H1 (cell line): ENCODE data around the gene PPP1R27. TPM values are rescaled to one million over a fixed set of nuclear protein-coding genes. Genes with fewer than 3 reads are reported as not detected.

Source experiments
- CTCF ChIA-PET: fragments of 300-600 bp; sonication (Branson Sonifier 250); formaldehyde crosslinking; loops from one replicate; lab custom pipeline; 2021; ENCODE audit not compliant: partially characterized antibody; lab: Charles Lee
- POLR2A ChIA-PET: fragments of 300-600 bp; sonication (Branson Sonifier 250); formaldehyde crosslinking; loops from one replicate; lab custom pipeline; 2021; ENCODE audit warnings: inconsistent platforms; ENCODE audit not compliant: partially characterized antibody; lab: Charles Lee
- DNase-seq, 2 experiments: peaks; one replicate each; pipeline versions ENCODE4 v3.0.0 to v3.0.0-alpha.2; 2010 to 2022; ENCODE audit warnings: low spot score in 2 of 2, low read depth in 1 of 2, mixed read lengths in 1 of 2
- FAIRE-seq: peaks from 2 replicates; lab custom pipeline; 2011; peaks lifted over from hg19 to GRCh38; lab: Jason Lieb, UNC
- H2AFZ ChIP-seq: 2 replicates; pipeline ENCODE4 v1.8.1; 2012; ENCODE audit warnings: low read length, inconsistent platforms
- H2AK5ac ChIP-seq: 2 replicates; pipeline ENCODE4 v1.6.1; 2013; ENCODE audit warnings: low read depth, low read length
- H2BK120ac ChIP-seq: replicated peaks from 2 replicates; pipeline ENCODE3; 2013; ENCODE audit warnings: low read depth, low read length, inconsistent platforms
- H2BK12ac ChIP-seq: 2 replicates; pipeline ENCODE4 v1.6.1; 2013; ENCODE audit warnings: low read depth, low read length
- H2BK15ac ChIP-seq: 2 replicates; pipeline ENCODE4 v1.6.1; 2013; ENCODE audit warnings: low read length
- H2BK20ac ChIP-seq: 2 replicates; pipeline ENCODE4 v1.6.1; 2013; ENCODE audit warnings: low read length
- H2BK5ac ChIP-seq: 2 replicates; pipeline ENCODE4 v1.6.1; 2013; ENCODE audit warnings: low read depth, low read length
- H3K14ac ChIP-seq: 2 replicates; pipeline ENCODE4 v1.6.1; 2013; ENCODE audit warnings: inconsistent platforms; ENCODE audit not compliant: insufficient read length
- H3K18ac ChIP-seq: 2 replicates; pipeline ENCODE4 v1.6.1; 2013; ENCODE audit warnings: low read length; ENCODE audit errors: extremely low read depth
- H3K23ac ChIP-seq: 2 replicates; pipeline ENCODE4 v1.6.1; 2013; ENCODE audit warnings: inconsistent platforms; ENCODE audit not compliant: insufficient read length
- H3K23me2 ChIP-seq: 2 replicates; pipeline ENCODE4 v1.6.1; 2013; ENCODE audit warnings: low read depth, low read length
- H3K27ac ChIP-seq: 2 replicates; pipeline ENCODE4 v1.6.1; 2011; ENCODE audit warnings: low read depth, low read length, inconsistent platforms
- H3K27me3 ChIP-seq, 4 experiments: replicated peaks in 1 of 4; 1 replicate in 1 of 4; 2 replicates in 3 of 4; pipeline versions ENCODE4 v1.6.1 to v1.8.1; 2011 to 2013; ENCODE audit warnings: low read length in 3 of 4, mild to moderate bottlenecking in 3 of 4, inconsistent platforms in 2 of 4, mixed read lengths in 2 of 4, moderate library complexity in 1 of 4; ENCODE audit not compliant: control insufficient read depth in 3 of 4, insufficient read depth in 3 of 4; ENCODE audit errors: extremely low read depth in 1 of 4
- H3K36me3 ChIP-seq, 4 experiments: 2 replicates each; pipeline versions ENCODE4 v1.6.1 to v1.8.1; 2011 to 2013; ENCODE audit warnings: mild to moderate bottlenecking in 4 of 4, low read length in 3 of 4, moderate library complexity in 2 of 4, control low read depth in 1 of 4, inconsistent platforms in 1 of 4; ENCODE audit not compliant: insufficient read depth in 4 of 4, control insufficient read depth in 2 of 4
- H3K4ac ChIP-seq: replicated peaks from 2 replicates; pipeline ENCODE3; 2013; ENCODE audit warnings: low read length, low read depth, mixed read lengths, inconsistent platforms; ENCODE audit not compliant: insufficient read length
- H3K4me1 ChIP-seq, 4 experiments: replicated peaks in 1 of 4; 1 replicate in 1 of 4; 2 replicates in 3 of 4; pipeline versions ENCODE4 v1.6.1 to v1.8.1; 2011 to 2013; ENCODE audit warnings: low read length in 3 of 4, inconsistent platforms in 2 of 4, mixed read lengths in 1 of 4; ENCODE audit not compliant: insufficient read depth in 4 of 4, control insufficient read depth in 3 of 4
- H3K4me2 ChIP-seq, 2 experiments: 2 replicates each; pipeline versions ENCODE4 v1.6.1 to v1.8.1; 2011 to 2013; ENCODE audit warnings: low read depth in 2 of 2, low read length in 2 of 2, control low read depth in 1 of 2, inconsistent platforms in 1 of 2, mild to moderate bottlenecking in 1 of 2; ENCODE audit not compliant: insufficient read depth in 1 of 2
- H3K4me3 ChIP-seq, 4 experiments: fragments of 200-600, 300-600 bp in 1 of 4; sonication (generic), shearing (Covaris generic), sonication (Bioruptor Twin) in 1 of 4; 2 replicates each; pipeline versions ENCODE4 v1.5.1 to v1.8.1; 2011 to 2016; ENCODE audit warnings: low read length in 4 of 4, low read depth in 3 of 4, control low read depth in 2 of 4, inconsistent platforms in 2 of 4, mild to moderate bottlenecking in 2 of 4, mixed read lengths in 1 of 4, moderate library complexity in 1 of 4; ENCODE audit not compliant: insufficient read depth in 2 of 4; ENCODE audit errors: extremely low read depth in 1 of 4
- H3K56ac ChIP-seq: replicated peaks from 2 replicates; pipeline ENCODE3; 2013; ENCODE audit warnings: low read depth, mild to moderate bottlenecking, mixed read lengths, low read length, inconsistent platforms; ENCODE audit not compliant: insufficient read length
- H3K79me1 ChIP-seq: 2 replicates; pipeline ENCODE4 v1.6.1; 2013; ENCODE audit warnings: low read depth, low read length, control low read depth
- H3K79me2 ChIP-seq, 2 experiments: 2 replicates each; pipeline versions ENCODE4 v1.6.1 to v1.8.1; 2012 to 2013; ENCODE audit warnings: low read length in 2 of 2, mild to moderate bottlenecking in 2 of 2, inconsistent platforms in 1 of 2; ENCODE audit not compliant: insufficient read depth in 2 of 2, control insufficient read depth in 1 of 2
- H3K9ac ChIP-seq, 4 experiments: replicated peaks in 1 of 4; 1 replicate in 1 of 4; 2 replicates in 3 of 4; pipeline versions ENCODE4 v1.6.1 to v1.8.1; 2011 to 2013; ENCODE audit warnings: low read depth in 3 of 4, low read length in 3 of 4, control low read depth in 2 of 4, mild to moderate bottlenecking in 2 of 4, moderate library complexity in 2 of 4, inconsistent platforms in 1 of 4; ENCODE audit errors: extremely low read depth in 1 of 4
- H3K9me3 ChIP-seq, 2 experiments: 2 replicates each; pipeline versions ENCODE4 v1.6.1 to v1.8.1; 2012 to 2013; ENCODE audit warnings: mild to moderate bottlenecking in 2 of 2, moderate library complexity in 2 of 2, control low read depth in 1 of 2, inconsistent platforms in 1 of 2, low read depth in 1 of 2, low read length in 1 of 2, mixed read lengths in 1 of 2; ENCODE audit not compliant: insufficient read depth in 2 of 2
- H4K20me1 ChIP-seq, 2 experiments: replicated peaks in 1 of 2; 2 replicates each; pipeline versions ENCODE3 to v1.8.1; 2011 to 2013; ENCODE audit warnings: inconsistent platforms in 2 of 2, low read length in 2 of 2, mild to moderate bottlenecking in 1 of 2; ENCODE audit not compliant: insufficient read depth in 2 of 2, control insufficient read depth in 1 of 2
- H4K5ac ChIP-seq: 2 replicates; pipeline ENCODE4 v1.6.1; 2013; ENCODE audit warnings: low read length, low read depth, mixed read lengths, inconsistent platforms; ENCODE audit not compliant: insufficient read length
- H4K8ac ChIP-seq: 2 replicates; pipeline ENCODE4 v1.8.0; 2013; ENCODE audit warnings: mild to moderate bottlenecking, moderate library complexity, low read length, inconsistent platforms; ENCODE audit not compliant: insufficient read depth; ENCODE audit errors: extremely low read depth
- H4K91ac ChIP-seq: replicated peaks from 2 replicates; pipeline ENCODE3; 2013; ENCODE audit warnings: low read length, mixed read lengths, inconsistent platforms; ENCODE audit not compliant: insufficient read length
- GTF2F1 ChIP-seq: IDR thresholded peaks from 2 replicates; pipeline ENCODE4 v1.6.1; 2012; ENCODE audit warnings: low read depth, low read length, improper control_type of control experiment, borderline replicate concordance
- RFX5 ChIP-seq: IDR thresholded peaks from 2 replicates; pipeline ENCODE4 v1.6.1; 2011; ENCODE audit warnings: low read depth, low read length, improper control_type of control experiment, borderline replicate concordance
- SIRT6 ChIP-seq: IDR thresholded peaks from one replicate; pipeline ENCODE4 v1.7.1; 2012; ENCODE audit warnings: low read length, inconsistent platforms
- WGBS, 2 experiments: shearing (Covaris generic) in 1 of 2; methylation state at CpG; one replicate each; pipeline versions ENCODE4 v1.1.6 to v1.1.7; 2013 to 2015; ENCODE audit warnings: low lambda C conversion rate in 2 of 2, mixed read lengths in 2 of 2, inconsistent platforms in 1 of 2, low coverage in 1 of 2, missing lambda C conversion rate in 1 of 2; ENCODE audit not compliant: insufficient replicate concordance in 2 of 2, insufficient coverage in 1 of 2, insufficient read length in 1 of 2; ENCODE audit errors: extremely low coverage in 1 of 2, missing lambda C conversion rate in 1 of 2; 5-methylcytosine and 5-hydroxymethylcytosine counted together
- polyA plus RNA-seq, 7 experiments: library from polyadenylated mRNA; depleted of rRNA in 3 of 7; stranded (reverse) in 5 of 7; unstranded in 2 of 7; fragments of >200 nt in 5 of 7; fragments of 200-250 nt in 2 of 7; gene quantifications; 1 replicate in 5 of 7; 2 replicates in 1 of 7; 4 replicates in 1 of 7; pipeline versions ENCODE4 v1.2.1 to v1.2.3, GENCODE V29; 2011 to 2013; ENCODE audit warnings: missing spikeins in 2 of 7, mixed read lengths in 2 of 7
- total RNA-seq: library from RNA; stranded (reverse); fragmentation: NEBNext Ultra II Directional; extraction: Animal tissue kit (Norgen Biotek cat#: 25700); gene quantifications from 2 replicates; pipeline ENCODE4 v1.2.1, GENCODE V29; 2021

The PPP1R27 gene
- total and polyA plus RNA-seq, 2 of the 8 experiments (the other 6 are each of a cell fraction or from before 2014, with no cell fraction given): 0.27 TPM; not detected in 1

GRCh38 chr17:81845881-81846742 is 11.3 kb upstream of the PPP1R27 start:
- Histone ChIP-seq H3K36me3 (peaks cover 12 to 53% (median 34%) of the 10 kb centered on the region in 4 experiments), H3K14ac (no peak overlapping the region), H3K79me2 (no peaks in the 10 kb centered on the region), H4K5ac (no peak overlapping the region), H3K79me1 (no peaks in the 10 kb centered on the region), H2AK5ac (no peak overlapping the region), H4K20me1 (peaks cover 2 to 13% of the 10 kb centered on the region in 2 experiments), H3K4me2 (no peak overlapping the region), H2BK120ac (no peak overlapping the region), H2BK20ac (no peak overlapping the region), H3K4me3 (no peak overlapping the region), H3K9me3 (no peaks in the 10 kb centered on the region), H3K4ac (no peak overlapping the region), H3K23me2 (no peaks in the 10 kb centered on the region), H3K23ac (no peak overlapping the region), H2BK15ac (no peak overlapping the region), H2BK5ac (no peak overlapping the region), H4K91ac (no peak overlapping the region), H2BK12ac (no peak overlapping the region), H3K27ac (no peak overlapping the region), H3K4me1 (peaks cover 0 to 3% (median 0%) of the 10 kb centered on the region in 4 experiments; a peak in 1 of 7 replicates), H2AFZ (no peak overlapping the region), H3K18ac (no peak overlapping the region), H4K8ac (peak overlapping the region; percentile 68; the same call in 1 of the 2 replicates), H3K9ac (no peak overlapping the region), H3K56ac (no peak overlapping the region), H3K27me3 (no peaks in the 10 kb centered on the region; a peak in 2 of 7 replicates)
- FAIRE-seq (no peak), DNase-seq (no peak)
- CTCF ChIA-PET: interaction anchor here (1.2 to 1.9 kb wide), 2 partner anchors 21 to 23 kb away, joined by 3 to 6 read pairs; no protein-coding TSS in a partner anchor
- POLR2A ChIA-PET: interaction anchor here (0.7 to 5.7 kb wide), 4 partner anchors 10 to 162 kb away, joined by 3 to 37 read pairs (median 4); partner anchors contain the start of genes ARL16, HGS, MCRIP1 and PPP1R27
- WGBS, 2 experiments: 94% methylated on average over 38 of the region's 38 CpGs; no CpG with 5 or more reads in 1 of the 2 experiments
- no peak for TF ChIP-seq SIRT6
- no peak for TF ChIP-seq RFX5
- TF ChIP-seq GTF2F1: no peak
